OCI-LY7 (cell line): Measurements from ENCODE around the gene TJAP1. TPM values are rescaled to one million over a fixed set of nuclear protein-coding genes. Genes with fewer than 3 reads are reported as not detected.
"Not testable (repeated sequence)": the region's sequence is repeated elsewhere in the genome, so short reads cannot be mapped to it uniquely, and the experiment has no call there.

ENCODE experiments used
- BruUV-seq: library from RNA; stranded (reverse); fragments of 400-500 nt; replicated peaks from 2 replicates; lab custom pipeline; 2021; lab: Mats Ljungman, UMichigan
- CTCF ChIA-PET: fragments of 300-600 bp; sonication (Branson Sonifier 250); formaldehyde crosslinking; loops from one replicate; lab custom pipeline; 2022; ENCODE audit warnings: antibody characterized with exemption; ENCODE audit not compliant: unreplicated experiment; lab: Charles Lee
- POLR2A ChIA-PET: fragments of 300-600 bp; sonication (Branson Sonifier 250); formaldehyde crosslinking; loops from one replicate; lab custom pipeline; 2022; ENCODE audit warnings: antibody characterized with exemption; lab: Charles Lee
- DNase-seq: peaks from one replicate; pipeline ENCODE4 v3.0.0-alpha.2; 2015; ENCODE audit warnings: low spot score
- H2AFZ ChIP-seq: fragments of 200-600 bp; sonication (generic), shearing (Covaris generic); 2 replicates; pipeline ENCODE4 v1.6.1; 2014; ENCODE audit warnings: mild to moderate bottlenecking, antibody characterized with exemption, low read length, moderate library complexity
- H3K27ac ChIP-seq: fragments of 200-600 bp; sonication (generic); 2 replicates; pipeline ENCODE4 v1.5.1; 2014; ENCODE audit warnings: mixed run types, low read depth, mild to moderate bottlenecking, moderate library complexity, low read length, inconsistent platforms; ENCODE audit not compliant: poor library complexity, severe bottlenecking
- H3K36me3 ChIP-seq: fragments of 200-600 bp; sonication (generic); 2 replicates; pipeline ENCODE4 v1.6.1; 2014; ENCODE audit warnings: mild to moderate bottlenecking, antibody characterized with exemption, low read length, moderate library complexity, mixed read lengths; ENCODE audit not compliant: insufficient read depth
- H3K4me1 ChIP-seq: fragments of 200-600 bp; sonication (generic); 2 replicates; pipeline ENCODE4 v1.5.1; 2014; ENCODE audit warnings: mild to moderate bottlenecking, low read length; ENCODE audit not compliant: insufficient read depth, poor library complexity, severe bottlenecking
- H3K4me2 ChIP-seq: fragments of 200-600 bp; sonication (generic); 2 replicates; pipeline ENCODE4 v1.6.1; 2014; ENCODE audit warnings: mild to moderate bottlenecking, low read length
- H3K4me3 ChIP-seq: fragments of 200-600 bp; sonication (generic); 2 replicates; pipeline ENCODE4 v1.5.1; 2014; ENCODE audit warnings: mild to moderate bottlenecking, low read depth, low read length; ENCODE audit not compliant: poor library complexity, severe bottlenecking
- H3K79me2 ChIP-seq: fragments of 200-600 bp; sonication (generic); 2 replicates; pipeline ENCODE4 v1.6.1; 2016; ENCODE audit warnings: low read depth, mild to moderate bottlenecking, low read length, moderate library complexity, mixed read lengths; ENCODE audit not compliant: insufficient read depth
- H3K9me2 ChIP-seq: fragments of 200-600 bp; sonication (generic); 2 replicates; pipeline ENCODE4 v1.6.1; 2016; ENCODE audit warnings: mild to moderate bottlenecking, low read length, mixed read lengths; ENCODE audit not compliant: insufficient read depth
- H3K9me3 ChIP-seq: fragments of 200-600 bp; sonication (generic); 2 replicates; pipeline ENCODE4 v1.6.1; 2014; ENCODE audit warnings: mild to moderate bottlenecking, mixed run types, low read length, mixed read lengths
- H4K20me1 ChIP-seq: fragments of 200-600 bp; sonication (generic); 2 replicates; pipeline ENCODE4 v1.6.1; 2014; ENCODE audit warnings: mild to moderate bottlenecking, antibody characterized with exemption, low read length, moderate library complexity, mixed read lengths; ENCODE audit not compliant: insufficient read depth
- EZH2phosphoT487 ChIP-seq: fragments of 200-600 bp; sonication (generic); IDR thresholded peaks from 2 replicates; pipeline ENCODE4 v1.6.1; 2018; ENCODE audit warnings: low read depth, borderline replicate concordance, mild to moderate bottlenecking, mixed run types, antibody characterized with exemption, low read length, moderate library complexity, mixed read lengths
- intact Hi-C: fragments of 100-400 bp; cut with micrococcal nuclease; formaldehyde crosslinking; loops from one replicate; pipeline ENCODE4 v1.10.0; 2022; ENCODE audit not compliant: unreplicated experiment
- total RNA-seq, 2 experiments: library from RNA; depleted of rRNA in 1 of 2; stranded (reverse); fragments of >200 nt in 1 of 2; shearing (Covaris generic) in 1 of 2; gene quantifications; 2 replicates each; pipeline ENCODE4 v1.2.3, GENCODE V29; 2014 to 2022
- TF ChIP-seq, protein P1 (sequence below): fragments of 200-600 bp; sonication (generic); conservative IDR thresholded peaks from 2 replicates; pipeline ENCODE4 v1.5.1; 2014; ENCODE audit warnings: mild to moderate bottlenecking, antibody characterized with exemption, low read length, moderate library complexity, mixed read lengths

Gene TJAP1
- total RNA-seq, 2 experiments from 2014 or later, result 16.7 to 34.4 TPM

DNA sequence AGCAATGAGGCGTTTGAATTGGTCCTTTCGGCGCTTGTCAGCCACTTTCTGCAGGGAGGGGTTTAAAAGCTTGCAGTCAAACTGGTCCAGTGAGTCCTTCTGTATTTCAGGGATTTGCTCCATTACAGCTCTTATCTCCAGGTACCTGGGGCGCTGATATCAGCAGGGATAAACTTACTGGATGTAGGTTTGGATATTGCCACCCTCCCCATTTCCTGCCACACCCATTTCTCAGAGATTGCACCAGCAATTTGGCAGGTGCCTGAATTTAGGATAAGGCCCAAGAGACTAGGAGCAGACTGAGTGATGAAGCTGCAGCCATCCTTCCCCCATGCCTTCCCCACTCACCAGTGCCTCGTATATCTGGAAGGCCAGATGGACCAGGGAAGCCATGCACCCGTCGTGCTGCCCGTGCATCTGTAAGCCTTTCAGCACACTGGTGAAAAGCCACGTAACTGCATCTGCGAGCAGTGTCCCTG lies 47.2 kb downstream of the TJAP1 start:
- Histone ChIP-seq H3K9me2 (no peaks in the 10 kb centered on the region), H3K36me3 (peaks cover 98% of the 10 kb centered on the region), H3K4me2 (no peak overlapping the region), H2AFZ (no peak overlapping the region), H3K27ac (no peak overlapping the region), H3K4me3 (no peak overlapping the region), H4K20me1 (no peaks in the 10 kb centered on the region), H3K4me1 (no peaks in the 10 kb centered on the region), H3K79me2 (0 out of 2 replicates have a peak, but pooled peaks cover under 1% of the 10 kb centered on the region), H3K9me3 (no peaks in the 10 kb centered on the region)
- POLR2A ChIA-PET, result no interaction called here
- DNase-seq, result no peak
- no TSS peak for BruUV-seq
- CTCF ChIA-PET, result no interaction called here
- intact Hi-C loops, result no loop called here
- no peak for TF ChIP-seq EZH2phosphoT487
- TF ChIP-seq, protein P1, sequence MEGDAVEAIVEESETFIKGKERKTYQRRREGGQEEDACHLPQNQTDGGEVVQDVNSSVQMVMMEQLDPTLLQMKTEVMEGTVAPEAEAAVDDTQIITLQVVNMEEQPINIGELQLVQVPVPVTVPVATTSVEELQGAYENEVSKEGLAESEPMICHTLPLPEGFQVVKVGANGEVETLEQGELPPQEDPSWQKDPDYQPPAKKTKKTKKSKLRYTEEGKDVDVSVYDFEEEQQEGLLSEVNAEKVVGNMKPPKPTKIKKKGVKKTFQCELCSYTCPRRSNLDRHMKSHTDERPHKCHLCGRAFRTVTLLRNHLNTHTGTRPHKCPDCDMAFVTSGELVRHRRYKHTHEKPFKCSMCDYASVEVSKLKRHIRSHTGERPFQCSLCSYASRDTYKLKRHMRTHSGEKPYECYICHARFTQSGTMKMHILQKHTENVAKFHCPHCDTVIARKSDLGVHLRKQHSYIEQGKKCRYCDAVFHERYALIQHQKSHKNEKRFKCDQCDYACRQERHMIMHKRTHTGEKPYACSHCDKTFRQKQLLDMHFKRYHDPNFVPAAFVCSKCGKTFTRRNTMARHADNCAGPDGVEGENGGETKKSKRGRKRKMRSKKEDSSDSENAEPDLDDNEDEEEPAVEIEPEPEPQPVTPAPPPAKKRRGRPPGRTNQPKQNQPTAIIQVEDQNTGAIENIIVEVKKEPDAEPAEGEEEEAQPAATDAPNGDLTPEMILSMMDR, result no peak

GRCh38 chr6:43532201-43532600 lies 54.8 kb downstream of the TJAP1 start:
- DNase-seq, result no peak
- Histone ChIP-seq H3K4me1 (no peaks in the 10 kb centered on the region), H3K79me2 (no peaks in the 10 kb centered on the region), H2AFZ (no peak overlapping the region), H3K36me3 (peaks cover 89% of the 10 kb centered on the region), H3K4me2 (no peak overlapping the region), H3K9me3 (no peaks in the 10 kb centered on the region), H3K27ac (no peak overlapping the region), H3K9me2 (no peaks in the 10 kb centered on the region), H4K20me1 (no peaks in the 10 kb centered on the region), H3K4me3 (no peak overlapping the region)
- intact Hi-C loops, result no loop called here
- ChIA-PET POLR2A (interaction anchor here (0.5 to 1.5 kb wide), 5 partner anchors 13 to 188 kb away, joined by 3 to 5 read pairs (median 3); no protein-coding TSS in a partner anchor), CTCF (no interaction called here)
- BruUV-seq, result no TSS peak
- TF ChIP-seq, protein P1, result no peak
- no peak for TF ChIP-seq EZH2phosphoT487

DNA sequence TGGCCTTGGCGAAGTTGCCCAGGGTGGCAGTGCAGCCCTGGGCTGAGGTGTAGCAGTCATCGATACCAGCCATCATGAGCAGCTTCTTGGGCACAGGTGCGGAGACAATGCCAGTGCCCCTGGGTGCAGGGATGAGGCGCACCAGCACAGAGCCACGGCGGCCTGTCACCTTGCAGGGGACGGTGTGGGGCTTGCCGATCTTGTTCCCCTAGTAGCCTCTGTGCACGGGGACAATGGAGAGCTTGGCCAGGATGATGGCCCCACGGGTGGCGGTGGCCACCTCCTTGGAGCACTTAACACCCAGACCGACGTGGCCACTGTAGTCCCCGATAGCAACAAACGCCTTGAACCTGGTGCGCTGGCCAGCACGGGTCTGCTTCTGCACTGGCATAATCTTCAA lies 61.6 kb downstream of the TJAP1 start:
- CTCF ChIA-PET, result not testable (repeated sequence)
- POLR2A ChIA-PET, result interaction anchor here (0.7 kb wide), 1 partner anchor 157 kb away, joined by 3 read pairs; no protein-coding TSS in a partner anchor

DNA sequence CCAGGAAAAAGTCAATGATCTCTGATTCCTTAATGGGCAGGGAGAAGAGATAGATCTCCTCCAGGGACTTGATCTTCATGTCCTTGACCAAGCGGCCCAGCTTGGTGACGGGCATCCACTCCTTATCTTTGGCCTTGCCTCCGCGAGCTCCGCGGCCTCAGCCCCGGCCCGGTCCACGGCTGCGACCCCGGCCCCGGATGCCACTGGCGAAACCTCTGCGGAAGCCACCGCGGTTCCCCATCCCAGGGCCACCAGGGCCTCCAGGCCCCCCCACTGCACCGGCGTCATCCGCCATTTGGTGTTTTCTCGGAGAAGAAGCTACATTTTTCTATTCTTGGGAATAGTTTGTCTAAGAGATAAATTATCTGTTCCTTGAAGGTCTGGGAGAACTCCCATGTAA lies 62.0 kb downstream of the TJAP1 start:
- H3K4me1 ChIP-seq, intact Hi-C loops, H3K4me2 ChIP-seq, DNase-seq, H4K20me1 ChIP-seq, H3K9me2 ChIP-seq, H3K9me3 ChIP-seq, H3K4me3 ChIP-seq, H2AFZ ChIP-seq, H3K27ac ChIP-seq, BruUV-seq, H3K79me2 ChIP-seq, CTCF ChIA-PET: not testable (repeated sequence)
- POLR2A ChIA-PET, result interaction anchor here (0.7 kb wide), 1 partner anchor 157 kb away, joined by 3 read pairs; no protein-coding TSS in a partner anchor
- H3K36me3 ChIP-seq, result peaks cover 89% of the 10 kb centered on the region

More for the DNA sequence above, 61.6 kb downstream of the TJAP1 start:
- H3K79me2 ChIP-seq, intact Hi-C loops, H2AFZ ChIP-seq, H3K4me3 ChIP-seq, H3K4me1 ChIP-seq, BruUV-seq, H3K9me2 ChIP-seq, H3K27ac ChIP-seq, DNase-seq, H4K20me1 ChIP-seq, H3K4me2 ChIP-seq, H3K9me3 ChIP-seq: not testable (repeated sequence)
- peaks cover 89% of the 10 kb centered on the region for H3K36me3 ChIP-seq
